Peyer's patch (tissue), 4 donors: ENCODE results near the gene ALS2CL.

ENCODE experiments used
- POLR2A ChIP-seq, 2 donors: fragments of 450-650 bp; IDR thresholded peaks; one replicate each; pipeline ENCODE4 v1.5.1; 2017; ENCODE audit warnings: antibody characterized with exemption in 2 of 2, mild to moderate bottlenecking in 2 of 2, moderate library complexity in 2 of 2
- TF ChIP-seq, protein P1 (sequence below), 6 experiments: fragments of 450-650 bp in 4 of 6; fragments of 200-600 bp in 2 of 6; sonication (generic) in 1 of 6; IDR thresholded peaks; one replicate each; pipeline ENCODE4 v1.5.1; 2017 to 2019; ENCODE audit warnings: antibody characterized with exemption in 6 of 6, mild to moderate bottlenecking in 3 of 6, moderate library complexity in 1 of 6

DNA sequence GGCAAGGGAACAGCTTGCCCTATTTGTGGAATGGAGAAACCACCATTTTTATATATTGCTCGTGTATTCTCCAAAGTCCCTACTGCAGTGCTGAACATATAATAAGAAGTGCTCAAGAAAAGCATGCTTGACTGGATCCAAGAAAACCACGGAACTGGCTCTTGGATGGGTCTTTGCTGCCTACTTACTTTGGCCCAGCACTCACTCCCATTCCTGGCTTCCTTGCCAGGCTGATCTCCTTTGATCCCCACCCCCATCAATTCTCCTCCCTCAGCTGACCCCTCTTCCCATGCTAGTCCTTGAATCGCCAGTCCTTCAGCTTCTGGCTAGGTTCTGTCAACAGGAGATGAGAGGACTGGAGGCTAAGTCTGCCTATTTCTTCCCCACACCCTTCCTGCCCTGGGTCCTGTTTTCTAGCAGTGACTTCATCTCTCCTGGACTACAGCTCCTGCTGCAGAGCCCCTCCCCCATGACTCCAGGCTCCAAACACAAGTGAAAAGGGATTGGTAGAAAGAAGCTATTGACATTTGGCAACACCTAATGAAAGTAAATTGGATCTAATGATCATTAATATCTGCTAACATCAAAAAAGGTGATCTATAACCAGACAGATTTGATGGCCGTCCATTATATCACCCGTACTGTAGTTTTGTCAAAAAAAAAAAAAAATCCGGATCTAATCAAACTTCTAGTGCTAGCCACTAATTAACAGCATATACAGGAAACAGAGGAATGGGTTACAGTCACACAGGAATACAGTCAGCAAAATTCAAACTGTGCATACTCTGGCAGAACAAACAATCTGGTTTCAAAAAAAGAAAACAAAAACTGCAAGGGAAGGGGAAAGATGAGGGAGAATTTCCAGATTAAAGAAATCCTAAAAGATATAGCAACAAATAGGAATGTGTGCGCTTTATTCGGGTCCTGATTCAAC, 73.4 kb downstream of the ALS2CL start:
- TF ChIP-seq, protein P1, sequence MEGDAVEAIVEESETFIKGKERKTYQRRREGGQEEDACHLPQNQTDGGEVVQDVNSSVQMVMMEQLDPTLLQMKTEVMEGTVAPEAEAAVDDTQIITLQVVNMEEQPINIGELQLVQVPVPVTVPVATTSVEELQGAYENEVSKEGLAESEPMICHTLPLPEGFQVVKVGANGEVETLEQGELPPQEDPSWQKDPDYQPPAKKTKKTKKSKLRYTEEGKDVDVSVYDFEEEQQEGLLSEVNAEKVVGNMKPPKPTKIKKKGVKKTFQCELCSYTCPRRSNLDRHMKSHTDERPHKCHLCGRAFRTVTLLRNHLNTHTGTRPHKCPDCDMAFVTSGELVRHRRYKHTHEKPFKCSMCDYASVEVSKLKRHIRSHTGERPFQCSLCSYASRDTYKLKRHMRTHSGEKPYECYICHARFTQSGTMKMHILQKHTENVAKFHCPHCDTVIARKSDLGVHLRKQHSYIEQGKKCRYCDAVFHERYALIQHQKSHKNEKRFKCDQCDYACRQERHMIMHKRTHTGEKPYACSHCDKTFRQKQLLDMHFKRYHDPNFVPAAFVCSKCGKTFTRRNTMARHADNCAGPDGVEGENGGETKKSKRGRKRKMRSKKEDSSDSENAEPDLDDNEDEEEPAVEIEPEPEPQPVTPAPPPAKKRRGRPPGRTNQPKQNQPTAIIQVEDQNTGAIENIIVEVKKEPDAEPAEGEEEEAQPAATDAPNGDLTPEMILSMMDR (IDR thresholded peaks at IDR 0.05): no peak
- no peak for TF ChIP-seq POLR2A (IDR thresholded peaks at IDR 0.05)
